ENCODE measurements around the gene JARID2.
"Not testable (repeated sequence)": the region's sequence is repeated elsewhere in the genome, so short reads cannot be mapped to it uniquely, and the experiment has no call there.

JARID2 gene

GRCh38 chr6:15320693-15321092, 74.8 kb downstream of the JARID2 start:
- no peak for DNase-seq
- Histone ChIP-seq H3K9me3 (ENCODE audit: control insufficient read depth, low read length) (no peaks in the 10 kb centered on the region), H3K4me1 (ENCODE audit: control insufficient read depth, insufficient read depth, low read length, poor library complexity, severe bottlenecking) (no peaks in the 10 kb centered on the region), H3K36me3 (ENCODE audit: control insufficient read depth, insufficient read depth, low read length) (no peaks in the 10 kb centered on the region), H3K4me3 (ENCODE audit: insufficient read depth, low read depth, low read length, poor library complexity, severe bottlenecking) (no peak overlapping the region), H3K27me3 (replicated peaks; ENCODE audit: control insufficient read depth, insufficient read depth, low read length, poor library complexity, severe bottlenecking) (no peaks in the 10 kb centered on the region), H3K27ac (ENCODE audit: insufficient read depth, low read length, poor library complexity, severe bottlenecking) (no peak overlapping the region)

- Histone ChIP-seq H3K36me3 (ENCODE audit: control insufficient read depth, insufficient read depth, low read length) (no peaks in the 10 kb centered on the region), H3K4me1 (ENCODE audit: control insufficient read depth, insufficient read depth, low read length, poor library complexity, severe bottlenecking) (no peaks in the 10 kb centered on the region), H3K4me3 (ENCODE audit: insufficient read depth, low read depth, low read length, poor library complexity, severe bottlenecking) (no peak overlapping the region), H3K27ac (ENCODE audit: insufficient read depth, low read length, poor library complexity, severe bottlenecking) (no peak overlapping the region), H3K27me3 (replicated peaks; ENCODE audit: control insufficient read depth, insufficient read depth, low read length, poor library complexity, severe bottlenecking) (no peaks in the 10 kb centered on the region), H3K9me3 (ENCODE audit: control insufficient read depth, low read length) (no peaks in the 10 kb centered on the region)
- DNase-seq, result no peak
Observed at GRCh38 chr6:15322184-15322583, 76.3 kb downstream of the JARID2 start.

GRCh38 chr6:15322781-15323536, 77.1 kb downstream of the JARID2 start:
- H3K4me3 ChIP-seq (ENCODE audit: insufficient read depth, low read depth, low read length, poor library complexity, severe bottlenecking), result no peak overlapping the region
- peaks cover 4% of the 10 kb centered on the region for H3K4me1 ChIP-seq (ENCODE audit: control insufficient read depth, insufficient read depth, low read length, poor library complexity, severe bottlenecking)
- no peaks in the 10 kb centered on the region for H3K9me3 ChIP-seq (ENCODE audit: control insufficient read depth, low read length)
- no peak overlapping the region for H3K27ac ChIP-seq (ENCODE audit: insufficient read depth, low read length, poor library complexity, severe bottlenecking)
- no peaks in the 10 kb centered on the region for H3K27me3 ChIP-seq (replicated peaks; ENCODE audit: control insufficient read depth, insufficient read depth, low read length, poor library complexity, severe bottlenecking)
- DNase-seq, result no peak
- H3K36me3 ChIP-seq (ENCODE audit: control insufficient read depth, insufficient read depth, low read length), result no peaks in the 10 kb centered on the region

GRCh38 chr6:15323611-15324010, 77.7 kb downstream of the JARID2 start:
- H3K27me3 ChIP-seq (replicated peaks; ENCODE audit: control insufficient read depth, insufficient read depth, low read length, poor library complexity, severe bottlenecking); H3K27ac ChIP-seq (ENCODE audit: insufficient read depth, low read length, poor library complexity, severe bottlenecking); H3K4me1 ChIP-seq (ENCODE audit: control insufficient read depth, insufficient read depth, low read length, poor library complexity, severe bottlenecking); DNase-seq; H3K4me3 ChIP-seq (ENCODE audit: insufficient read depth, low read depth, low read length, poor library complexity, severe bottlenecking); H3K36me3 ChIP-seq (ENCODE audit: control insufficient read depth, insufficient read depth, low read length); H3K9me3 ChIP-seq (ENCODE audit: control insufficient read depth, low read length): not testable (repeated sequence)

GRCh38 chr6:15324427-15324985, 78.6 kb downstream of the JARID2 start:
- no peaks in the 10 kb centered on the region for H3K27me3 ChIP-seq (replicated peaks; ENCODE audit: control insufficient read depth, insufficient read depth, low read length, poor library complexity, severe bottlenecking)
- DNase-seq, result no peak
- peaks cover 15% of the 10 kb centered on the region for H3K4me1 ChIP-seq (ENCODE audit: control insufficient read depth, insufficient read depth, low read length, poor library complexity, severe bottlenecking)
- H3K36me3 ChIP-seq (ENCODE audit: control insufficient read depth, insufficient read depth, low read length), result no peaks in the 10 kb centered on the region
- no peak overlapping the region for H3K27ac ChIP-seq (ENCODE audit: insufficient read depth, low read length, poor library complexity, severe bottlenecking)
- H3K9me3 ChIP-seq (ENCODE audit: control insufficient read depth, low read length), result no peaks in the 10 kb centered on the region
- no peak overlapping the region for H3K4me3 ChIP-seq (ENCODE audit: insufficient read depth, low read depth, low read length, poor library complexity, severe bottlenecking)

- Histone ChIP-seq H3K36me3 (ENCODE audit: control insufficient read depth, insufficient read depth, low read length) (no peaks in the 10 kb centered on the region), H3K27ac (ENCODE audit: insufficient read depth, low read length, poor library complexity, severe bottlenecking) (no peak overlapping the region), H3K27me3 (replicated peaks; ENCODE audit: control insufficient read depth, insufficient read depth, low read length, poor library complexity, severe bottlenecking) (no peaks in the 10 kb centered on the region), H3K4me3 (ENCODE audit: insufficient read depth, low read depth, low read length, poor library complexity, severe bottlenecking) (no peak overlapping the region), H3K4me1 (ENCODE audit: control insufficient read depth, insufficient read depth, low read length, poor library complexity, severe bottlenecking) (peaks cover 22% of the 10 kb centered on the region), H3K9me3 (ENCODE audit: control insufficient read depth, low read length) (no peaks in the 10 kb centered on the region)
- no peak for DNase-seq
Observed at GRCh38 chr6:15325540-15325955, 79.7 kb downstream of the JARID2 start.

GRCh38 chr6:15326067-15326614, 80.3 kb downstream of the JARID2 start:
- H3K27me3 ChIP-seq (replicated peaks; ENCODE audit: control insufficient read depth, insufficient read depth, low read length, poor library complexity, severe bottlenecking), result no peaks in the 10 kb centered on the region
- no peak for DNase-seq
- no peaks in the 10 kb centered on the region for H3K36me3 ChIP-seq (ENCODE audit: control insufficient read depth, insufficient read depth, low read length)
- peaks cover 22% of the 10 kb centered on the region for H3K4me1 ChIP-seq (ENCODE audit: control insufficient read depth, insufficient read depth, low read length, poor library complexity, severe bottlenecking)
- H3K4me3 ChIP-seq (ENCODE audit: insufficient read depth, low read depth, low read length, poor library complexity, severe bottlenecking), result no peak overlapping the region
- H3K9me3 ChIP-seq (ENCODE audit: control insufficient read depth, low read length), result no peaks in the 10 kb centered on the region
- no peak overlapping the region for H3K27ac ChIP-seq (ENCODE audit: insufficient read depth, low read length, poor library complexity, severe bottlenecking)

GRCh38 chr6:15327271-15327670, 81.4 kb downstream of the JARID2 start:
- Histone ChIP-seq H3K4me3 (ENCODE audit: insufficient read depth, low read depth, low read length, poor library complexity, severe bottlenecking) (no peak overlapping the region), H3K27me3 (replicated peaks; ENCODE audit: control insufficient read depth, insufficient read depth, low read length, poor library complexity, severe bottlenecking) (no peaks in the 10 kb centered on the region), H3K36me3 (ENCODE audit: control insufficient read depth, insufficient read depth, low read length) (no peaks in the 10 kb centered on the region), H3K4me1 (ENCODE audit: control insufficient read depth, insufficient read depth, low read length, poor library complexity, severe bottlenecking) (peaks cover 22% of the 10 kb centered on the region), H3K27ac (ENCODE audit: insufficient read depth, low read length, poor library complexity, severe bottlenecking) (no peak overlapping the region), H3K9me3 (ENCODE audit: control insufficient read depth, low read length) (no peaks in the 10 kb centered on the region)
- no peak for DNase-seq

- peaks cover 22% of the 10 kb centered on the region for H3K4me1 ChIP-seq (ENCODE audit: control insufficient read depth, insufficient read depth, low read length, poor library complexity, severe bottlenecking)
- no peak for DNase-seq
- no peaks in the 10 kb centered on the region for H3K27me3 ChIP-seq (replicated peaks; ENCODE audit: control insufficient read depth, insufficient read depth, low read length, poor library complexity, severe bottlenecking)
- no peak overlapping the region for H3K4me3 ChIP-seq (ENCODE audit: insufficient read depth, low read depth, low read length, poor library complexity, severe bottlenecking)
- no peaks in the 10 kb centered on the region for H3K9me3 ChIP-seq (ENCODE audit: control insufficient read depth, low read length)
- no peaks in the 10 kb centered on the region for H3K36me3 ChIP-seq (ENCODE audit: control insufficient read depth, insufficient read depth, low read length)
- no peak overlapping the region for H3K27ac ChIP-seq (ENCODE audit: insufficient read depth, low read length, poor library complexity, severe bottlenecking)
Observed at GRCh38 chr6:15329197-15329671, 83.4 kb downstream of the JARID2 start.

All from effector memory CD4-positive, alpha-beta T cell (primary cell).